HepG2 (cell line): Measurements from ENCODE around the gene TTC38. TPM values are rescaled to one million over a fixed set of nuclear protein-coding genes. Genes with fewer than 3 reads are reported as not detected.
A peak's percentile ranks its signal among the peaks of the same experiment; 100 is the strongest.

Source experiments
- EZH2 ChIP-seq: conservative IDR thresholded peaks from 2 replicates; pipeline ENCODE4 v1.6.1; 2012; ENCODE audit warnings: mild to moderate bottlenecking, low read depth, low read length, moderate library complexity
- HMGXB4 ChIP-seq, 2 experiments: sonication (generic) in 1 of 2; formaldehyde crosslinking in 1 of 2; IDR thresholded peaks; 2 replicates each; pipeline versions ENCODE4 v1.4.0 to v1.6.1; 2018 to 2020; ENCODE audit warnings: missing genetic modification reagents in 2 of 2, borderline replicate concordance in 1 of 2, low read depth in 1 of 2, mild to moderate bottlenecking in 1 of 2, missing biosample characterization in 1 of 2
- HNRNPLL ChIP-seq: fragments of 200-400 bp; formaldehyde crosslinking; IDR thresholded peaks from 2 replicates; pipeline ENCODE4 v1.6.1; 2017; ENCODE audit warnings: mild to moderate bottlenecking, low read depth, low read length; ENCODE audit not compliant: poor library complexity, severe bottlenecking
- IKZF4 ChIP-seq: sonication (generic); formaldehyde crosslinking; IDR thresholded peaks from 2 replicates; pipeline ENCODE4 v1.5.1; 2020; ENCODE audit warnings: borderline replicate concordance, mild to moderate bottlenecking, low read depth, missing genetic modification reagents; ENCODE audit errors: not compliant biosample characterization
- KLF15 ChIP-seq: sonication (generic); formaldehyde crosslinking; IDR thresholded peaks from 2 replicates; pipeline ENCODE4 v1.8.1; 2023; ENCODE audit warnings: borderline replicate concordance, mild to moderate bottlenecking, inconsistent platforms, missing genetic modification reagents, mixed read lengths
- NFE2L2 ChIP-seq: fragments of 150-350 bp; IDR thresholded peaks from 2 replicates; pipeline ENCODE4 v1.6.1; 2014; ENCODE audit warnings: low read length
- NFKB2 ChIP-seq: sonication (generic); formaldehyde crosslinking; IDR thresholded peaks from 2 replicates; pipeline ENCODE4 v1.4.0; 2020; ENCODE audit warnings: missing genetic modification reagents, borderline replicate concordance
- PBX3 ChIP-seq: sonication (generic); formaldehyde crosslinking; IDR thresholded peaks from 2 replicates; pipeline ENCODE4 v1.8.1; 2023; ENCODE audit warnings: missing genetic modification reagents, inconsistent platforms, borderline replicate concordance
- SKI ChIP-seq: fragments of 450-650 bp; IDR thresholded peaks from one replicate; pipeline ENCODE4 v1.6.1; 2018; ENCODE audit warnings: mild to moderate bottlenecking; ENCODE audit not compliant: partially characterized antibody
- TCF7 ChIP-seq: sonication (generic); IDR thresholded peaks from 2 replicates; pipeline ENCODE4 v1.6.1; 2016; ENCODE audit warnings: antibody characterized with exemption, low read depth
- ZBTB25 ChIP-seq: IDR thresholded peaks from 2 replicates; pipeline ENCODE4 v1.6.1; 2018; ENCODE audit warnings: missing genetic modification reagents
- ZNF329 ChIP-seq: sonication (generic); formaldehyde crosslinking; IDR thresholded peaks from 2 replicates; pipeline ENCODE4 v1.9.0; 2021; ENCODE audit warnings: low read depth, mild to moderate bottlenecking, missing genetic modification reagents
- polyA plus RNA-seq, 8 experiments: library from polyadenylated mRNA; depleted of rRNA in 3 of 8; stranded (reverse) in 7 of 8; unstranded in 1 of 8; fragments of >200 nt; fragmentation: Illumina TruSeq in 4 of 8; extraction: Trizol in 4 of 8; gene quantifications; 2 replicates each; pipeline versions ENCODE4 v1.2.1 to v1.2.3, GENCODE V29; 2011 to 2016; ENCODE audit warnings: low read depth in 4 of 8, missing spikeins in 1 of 8, mixed read lengths in 1 of 8; ENCODE audit not compliant: insufficient read depth in 1 of 8
- total RNA-seq, 5 experiments: library from RNA; depleted of rRNA; stranded (reverse); fragments of >200 nt; fragmentation: Illumina TruSeq; extraction: Trizol; gene quantifications; 2 replicates each; pipeline ENCODE4 v1.2.3, GENCODE V29; 2016; ENCODE audit warnings: low read depth in 1 of 5
- TF ChIP-seq, protein P1 (sequence below): IDR thresholded peaks from 2 replicates; pipeline ENCODE4 v1.6.1; 2016; ENCODE audit warnings: missing genetic modification reagents, missing compliant biosample characterization
- TF ChIP-seq, protein P2 (sequence below): sonication (generic); formaldehyde crosslinking; IDR thresholded peaks from 2 replicates; pipeline ENCODE4 v1.5.1; 2020; ENCODE audit warnings: mild to moderate bottlenecking, missing genetic modification reagents
- TF ChIP-seq, protein P3 (sequence below): sonication (generic); formaldehyde crosslinking; IDR thresholded peaks from 2 replicates; pipeline ENCODE4 v1.8.0; 2022; ENCODE audit warnings: missing genetic modification reagents, mild to moderate bottlenecking, inconsistent platforms, borderline replicate concordance
- TF ChIP-seq, protein P4 (sequence below): sonication (generic); formaldehyde crosslinking; IDR thresholded peaks from 2 replicates; pipeline ENCODE4 v1.5.0; 2020; ENCODE audit warnings: missing genetic modification reagents, mild to moderate bottlenecking, borderline replicate concordance

The TTC38 gene
- total and polyA plus RNA-seq, 2 of the 13 experiments (the other 11 are each of a cell fraction or from before 2014, with no cell fraction given): 101 to 105 TPM

DNA sequence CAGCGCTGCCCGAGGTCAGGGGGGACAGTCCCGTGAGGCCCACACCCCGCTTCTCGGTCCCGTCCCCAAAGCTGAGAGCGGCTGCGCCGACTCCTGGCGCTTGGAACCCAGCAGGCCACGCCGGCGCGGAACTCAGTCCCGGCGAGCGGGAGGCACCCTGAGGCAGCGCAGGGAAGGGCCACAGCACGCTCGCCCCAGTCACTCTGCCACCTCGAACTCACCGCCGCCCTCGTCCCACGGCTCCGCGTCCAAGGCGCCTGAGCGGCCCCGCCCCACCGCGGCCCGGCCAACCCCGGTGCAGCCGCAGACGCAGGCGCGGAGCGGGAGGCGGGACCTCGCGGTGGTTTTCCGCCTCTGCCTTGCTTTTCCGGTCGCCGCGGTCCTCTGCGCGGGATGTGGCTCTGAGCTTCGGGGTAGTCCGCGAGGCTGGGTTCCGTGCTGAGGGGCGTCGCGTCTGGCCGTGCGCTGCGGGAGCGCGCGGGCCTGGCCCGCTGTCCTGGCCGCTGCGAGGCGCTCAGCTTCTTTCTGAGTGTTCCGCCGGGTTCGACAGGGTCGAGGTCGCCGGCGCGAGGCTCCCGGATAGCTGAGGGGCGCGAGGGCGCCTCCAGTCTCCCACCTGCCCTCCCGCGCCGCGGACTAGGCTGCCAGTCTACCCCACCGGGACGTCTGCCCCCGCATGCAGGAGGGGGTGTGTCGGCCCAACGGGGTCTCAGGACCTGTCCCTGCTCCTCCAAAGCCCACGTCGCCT, 17.6 kb upstream of the TTC38 start, which contains the start of gene CDPF1 (continued):
- no peak for TF ChIP-seq TCF7
- peak; percentile 59 to 89; a peak in 2 of 4 replicates for TF ChIP-seq HMGXB4 (CRISPR knock-in tag; IDR thresholded peaks at IDR 0.05; ENCODE audit: borderline replicate concordance in 1 of 2, low read depth in 1 of 2)
- 0 out of 2 replicates have a peak, but pooled peaks have one; percentile 65 for TF ChIP-seq KLF15 (CRISPR knock-in tag)
- TF ChIP-seq, protein P1, sequence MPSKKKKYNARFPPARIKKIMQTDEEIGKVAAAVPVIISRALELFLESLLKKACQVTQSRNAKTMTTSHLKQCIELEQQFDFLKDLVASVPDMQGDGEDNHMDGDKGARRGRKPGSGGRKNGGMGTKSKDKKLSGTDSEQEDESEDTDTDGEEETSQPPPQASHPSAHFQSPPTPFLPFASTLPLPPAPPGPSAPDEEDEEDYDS: peak; percentile 85
- TF ChIP-seq NFKB2 (CRISPR knock-in tag): peak; percentile 63; the same call in 1 of the 2 replicates
- no peak for TF ChIP-seq NFE2L2
- TF ChIP-seq ZNF329 (CRISPR knock-in tag): peak; percentile 88
- TF ChIP-seq EZH2: no peak
- peak; percentile 25 for TF ChIP-seq SKI
- TF ChIP-seq HNRNPLL: peak; percentile 79
- peak; percentile 74 for TF ChIP-seq IKZF4 (CRISPR knock-in tag)
- TF ChIP-seq, protein P2, sequence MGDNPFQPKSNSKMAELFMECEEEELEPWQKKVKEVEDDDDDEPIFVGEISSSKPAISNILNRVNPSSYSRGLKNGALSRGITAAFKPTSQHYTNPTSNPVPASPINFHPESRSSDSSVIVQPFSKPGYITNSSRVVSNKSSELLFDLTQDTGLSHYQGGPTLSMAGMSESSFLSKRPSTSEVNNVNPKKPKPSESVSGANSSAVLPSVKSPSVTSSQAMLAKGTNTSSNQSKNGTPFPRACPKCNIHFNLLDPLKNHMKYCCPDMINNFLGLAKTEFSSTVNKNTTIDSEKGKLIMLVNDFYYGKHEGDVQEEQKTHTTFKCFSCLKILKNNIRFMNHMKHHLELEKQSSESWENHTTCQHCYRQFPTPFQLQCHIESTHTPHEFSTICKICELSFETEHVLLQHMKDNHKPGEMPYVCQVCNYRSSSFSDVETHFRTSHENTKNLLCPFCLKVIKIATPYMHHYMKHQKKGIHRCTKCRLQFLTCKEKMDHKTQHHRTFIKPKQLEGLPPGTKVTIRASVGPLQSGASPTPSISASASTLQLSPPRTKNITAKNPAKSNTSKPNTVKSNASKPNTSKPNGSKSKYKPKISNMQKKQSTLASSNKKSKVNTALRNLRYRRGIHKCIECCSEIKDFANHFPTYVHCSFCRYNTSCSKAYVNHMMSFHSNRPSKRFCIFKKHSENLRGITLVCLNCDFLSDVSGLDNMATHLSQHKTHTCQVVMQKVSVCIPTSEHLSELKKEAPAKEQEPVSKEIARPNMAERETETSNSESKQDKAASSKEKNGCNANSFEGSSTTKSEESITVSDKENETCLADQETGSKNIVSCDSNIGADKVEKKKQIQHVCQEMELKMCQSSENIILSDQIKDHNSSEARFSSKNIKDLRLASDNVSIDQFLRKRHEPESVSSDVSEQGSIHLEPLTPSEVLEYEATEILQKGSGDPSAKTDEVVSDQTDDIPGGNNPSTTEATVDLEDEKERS (CRISPR knock-in tag): no peak
- TF ChIP-seq, protein P3, sequence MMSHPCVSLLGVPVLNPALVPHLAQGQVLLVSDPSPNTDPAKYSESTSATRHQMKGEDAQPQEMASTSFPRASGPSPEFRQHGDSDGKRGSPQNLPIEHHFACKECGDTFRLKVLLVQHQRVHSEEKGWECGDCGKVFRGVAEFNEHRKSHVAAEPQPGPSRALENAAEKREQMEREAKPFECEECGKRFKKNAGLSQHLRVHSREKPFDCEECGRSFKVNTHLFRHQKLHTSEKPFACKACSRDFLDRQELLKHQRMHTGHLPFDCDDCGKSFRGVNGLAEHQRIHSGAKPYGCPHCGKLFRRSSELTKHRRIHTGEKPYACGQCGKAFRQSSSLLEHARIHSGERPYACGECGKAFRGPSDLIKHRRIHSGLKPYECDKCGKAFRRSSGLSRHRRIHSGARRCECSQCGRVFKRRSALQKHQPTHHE (CRISPR knock-in tag): peak; percentile 98
- peak; percentile 36; the same call in 1 of the 2 replicates for TF ChIP-seq ZBTB25
- TF ChIP-seq PBX3: no peak
- TF ChIP-seq, protein P4, sequence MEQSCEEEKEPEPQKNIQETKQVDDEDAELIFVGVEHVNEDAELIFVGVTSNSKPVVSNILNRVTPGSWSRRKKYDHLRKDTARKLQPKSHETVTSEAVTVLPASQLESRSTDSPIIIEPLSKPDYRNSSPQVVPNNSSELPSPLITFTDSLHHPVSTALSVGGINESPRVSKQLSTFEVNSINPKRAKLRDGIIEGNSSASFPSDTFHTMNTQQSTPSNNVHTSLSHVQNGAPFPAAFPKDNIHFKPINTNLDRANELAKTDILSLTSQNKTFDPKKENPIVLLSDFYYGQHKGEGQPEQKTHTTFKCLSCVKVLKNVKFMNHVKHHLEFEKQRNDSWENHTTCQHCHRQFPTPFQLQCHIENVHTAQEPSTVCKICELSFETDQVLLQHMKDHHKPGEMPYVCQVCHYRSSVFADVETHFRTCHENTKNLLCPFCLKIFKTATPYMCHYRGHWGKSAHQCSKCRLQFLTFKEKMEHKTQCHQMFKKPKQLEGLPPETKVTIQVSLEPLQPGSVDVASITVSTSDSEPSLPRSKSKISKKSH: peak; percentile 78
